AG08395 (cell line): ENCODE data around the gene DMAC2.
"Not testable (repeated sequence)": the region's sequence is repeated elsewhere in the genome, so short reads cannot be mapped to it uniquely, and the experiment has no call there.

ENCODE experiments used
- DNase-seq: peaks from one replicate; pipeline ENCODE4 v3.0.0; 2012; ENCODE audit warnings: mixed read lengths, low spot score

DMAC2 gene

GRCh38 chr19:41422456-41422855, 17.3 kb downstream of the DMAC2 start:
- no peak for DNase-seq

- DNase-seq = no peak
Measured at GRCh38 chr19:41421973-41422372, 17.7 kb downstream of the DMAC2 start.

GRCh38 chr19:41421314-41421713, 18.4 kb downstream of the DMAC2 start:
- DNase-seq = no peak

GRCh38 chr19:41420101-41420880, 19.4 kb downstream of the DMAC2 start:
- no peak for DNase-seq

- DNase-seq = no peak
Measured at GRCh38 chr19:41416194-41416674, 23.5 kb downstream of the DMAC2 start.

GRCh38 chr19:41415154-41415571, 24.5 kb downstream of the DMAC2 start:
- no peak for DNase-seq

- no peak for DNase-seq
Measured at GRCh38 chr19:41414461-41414860, 25.3 kb downstream of the DMAC2 start.

- DNase-seq = no peak
Measured at GRCh38 chr19:41413947-41414346, 25.8 kb downstream of the DMAC2 start.

- no peak for DNase-seq
Measured at GRCh38 chr19:41412953-41413352, 26.8 kb downstream of the DMAC2 start.

GRCh38 chr19:41411968-41412265, 27.8 kb downstream of the DMAC2 start:
- DNase-seq = no peak

- no peak for DNase-seq
Measured at GRCh38 chr19:41411100-41411967, 28.4 kb downstream of the DMAC2 start.

GRCh38 chr19:41410336-41411054, 29.2 kb downstream of the DMAC2 start:
- no peak for DNase-seq

- DNase-seq = peak; percentile 9
Measured at GRCh38 chr19:41409288-41409687, 30.4 kb downstream of the DMAC2 start.

- DNase-seq = not testable (repeated sequence)
Measured at GRCh38 chr19:41408846-41409245, 30.9 kb downstream of the DMAC2 start.

GRCh38 chr19:41408256-41408655, 31.5 kb downstream of the DMAC2 start:
- DNase-seq = no peak

GRCh38 chr19:41407271-41407670, 32.4 kb downstream of the DMAC2 start:
- no peak for DNase-seq

- DNase-seq = no peak
Measured at GRCh38 chr19:41405776-41406175, 33.9 kb downstream of the DMAC2 start.

GRCh38 chr19:41403181-41403970, 36.3 kb downstream of the DMAC2 start:
- DNase-seq = no peak

- DNase-seq = no peak
Measured at GRCh38 chr19:41402010-41402409, 37.7 kb downstream of the DMAC2 start.

- no peak for DNase-seq
Measured at GRCh38 chr19:41401483-41401882, 38.2 kb downstream of the DMAC2 start.

GRCh38 chr19:41399525-41399924, 40.2 kb downstream of the DMAC2 start:
- DNase-seq = no peak

- DNase-seq = no peak
Measured at GRCh38 chr19:41399091-41399490, 40.6 kb downstream of the DMAC2 start.
